ENCODE data around the gene NPLOC4.
"Not testable (repeated sequence)": the region's sequence is repeated elsewhere in the genome, so short reads cannot be mapped to it uniquely, and the experiment has no call there.

Gene NPLOC4

GRCh38 chr17:81636505-81637288 is at the start of gene NPLOC4, which contains the start of gene TSPAN10:
Gene NPLOC4, minus strand, starts transcription at chr17:81637112. Its CDS starts 182 bp downstream, at chr17:81636930.
Gene TSPAN10, plus strand, starts transcription at chr17:81637196. Its CDS starts 5,217 bp downstream, at chr17:81642413.
- DNase-seq: peak; percentile 78

DNA sequence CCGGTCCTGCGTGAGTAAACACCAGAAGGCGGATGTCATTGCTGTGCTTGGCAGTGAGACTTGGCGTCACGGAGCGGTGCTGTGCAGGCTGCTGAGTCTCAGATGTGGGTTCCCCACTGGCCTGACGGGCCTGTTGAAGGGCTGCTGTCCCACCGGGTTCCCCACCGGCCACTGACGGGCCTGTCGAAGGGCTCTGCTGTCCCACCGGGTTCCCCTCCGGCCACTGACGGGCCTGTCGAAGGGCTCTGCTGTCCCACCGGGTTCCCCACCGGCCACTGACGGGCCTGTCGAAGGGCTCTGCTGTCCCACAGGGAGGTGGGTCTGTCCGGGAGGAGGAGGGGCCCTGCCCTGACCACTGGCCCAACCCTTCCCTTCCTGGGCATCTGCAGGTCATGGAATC is 49.7 kb upstream of the NPLOC4 start:
- no peak for DNase-seq

- DNase-seq: no peak
Observed at GRCh38 chr17:81685108-81685507, 48.2 kb upstream of the NPLOC4 start.

DNA sequence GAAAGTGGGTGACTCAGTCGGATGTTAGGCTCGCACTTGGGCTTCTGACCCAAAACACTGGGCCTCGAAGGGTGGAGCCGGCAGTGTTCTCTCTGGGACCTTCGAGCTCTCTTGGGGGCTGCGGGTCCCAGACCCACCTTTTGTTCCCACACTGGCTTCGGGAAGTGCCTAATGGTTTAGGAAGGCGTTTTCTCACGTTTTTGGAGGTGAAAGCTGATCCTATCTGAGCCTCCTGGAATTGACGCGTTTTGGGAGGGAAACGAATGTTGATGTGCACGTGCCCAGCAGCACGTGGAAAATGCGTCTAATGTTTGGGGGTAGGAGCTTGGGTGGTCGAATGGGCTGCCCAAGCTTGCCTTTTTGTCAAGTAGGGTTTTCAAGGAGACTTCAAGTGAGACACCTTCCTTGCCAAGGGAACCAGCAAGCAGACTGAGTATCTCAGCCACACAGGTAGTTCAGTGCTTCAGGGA is 47.6 kb upstream of the NPLOC4 start:
- no peak for DNase-seq

DNA sequence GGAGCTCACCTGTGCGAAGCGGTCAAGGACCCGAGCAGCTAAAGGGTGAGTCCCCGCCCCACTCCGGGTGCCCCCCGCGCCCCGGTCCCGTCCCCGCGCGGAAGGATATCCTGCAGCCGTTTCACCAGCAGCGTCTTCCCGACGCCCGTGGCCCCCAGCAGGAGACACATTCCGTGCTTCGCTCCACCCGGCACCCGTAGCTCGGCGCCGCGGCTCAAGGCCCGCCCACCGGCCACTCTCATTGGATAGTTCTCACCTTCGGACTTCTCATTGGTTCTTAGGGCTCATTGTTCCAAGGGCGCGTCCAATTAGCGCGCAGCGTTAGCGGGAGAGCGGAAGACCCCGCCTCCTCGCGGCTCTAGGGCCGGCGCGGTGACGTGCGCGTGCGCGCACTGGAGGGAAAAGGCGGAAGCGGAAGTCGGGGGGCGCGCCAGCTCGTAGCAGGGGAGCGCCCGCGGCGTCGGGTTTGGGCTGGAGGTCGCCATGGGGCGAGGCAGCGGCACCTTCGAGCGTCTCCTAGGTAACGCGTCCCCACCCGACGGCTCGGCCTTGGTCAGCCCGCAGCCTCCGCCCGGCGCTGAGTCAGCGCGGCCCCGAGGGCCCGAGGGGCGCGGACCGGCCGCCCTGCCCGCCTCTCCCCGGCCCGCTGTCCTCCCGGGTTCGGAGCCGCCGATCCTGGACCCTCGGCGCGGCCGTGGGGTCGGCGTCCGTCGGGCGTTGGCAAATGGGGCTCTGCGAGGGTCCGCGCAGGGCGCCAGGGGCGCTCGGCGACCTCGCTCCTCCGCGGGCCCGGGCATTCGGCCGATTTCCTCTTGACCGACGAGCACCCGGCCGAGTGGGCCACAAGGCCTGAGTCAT is 46.9 kb upstream of the NPLOC4 start, which contains the start of the genes ARL16 and HGS:
Gene ARL16, minus strand, starts transcription at position 214 of the 858 bp plus-strand sequence. Its CDS starts 44 bp downstream, at position 170.
Gene HGS, plus strand, starts transcription at position 428 of the 858 bp plus-strand sequence. Its CDS starts 56 bp downstream, at position 484.
- peak; percentile 97 for DNase-seq

DNA sequence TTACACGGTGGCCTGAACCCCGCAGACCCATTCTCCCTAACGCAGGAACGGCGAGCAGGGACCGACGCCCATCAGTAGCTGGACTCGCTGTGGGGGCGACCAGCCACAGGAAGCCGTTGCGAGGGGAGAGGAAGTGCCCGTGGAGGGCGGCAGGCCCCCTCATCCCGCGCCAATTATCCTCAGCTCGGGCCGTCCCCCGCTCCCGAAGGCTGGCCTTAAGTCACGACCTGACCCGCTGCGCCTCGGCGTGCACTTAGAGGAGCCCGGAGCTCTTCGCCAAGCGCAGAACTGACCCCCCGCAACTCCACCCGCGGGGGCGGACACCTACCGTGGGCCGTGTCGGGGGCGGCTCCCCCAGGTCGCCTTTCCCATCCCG is 46.3 kb upstream of the NPLOC4 start:
- DNase-seq: no peak

DNA sequence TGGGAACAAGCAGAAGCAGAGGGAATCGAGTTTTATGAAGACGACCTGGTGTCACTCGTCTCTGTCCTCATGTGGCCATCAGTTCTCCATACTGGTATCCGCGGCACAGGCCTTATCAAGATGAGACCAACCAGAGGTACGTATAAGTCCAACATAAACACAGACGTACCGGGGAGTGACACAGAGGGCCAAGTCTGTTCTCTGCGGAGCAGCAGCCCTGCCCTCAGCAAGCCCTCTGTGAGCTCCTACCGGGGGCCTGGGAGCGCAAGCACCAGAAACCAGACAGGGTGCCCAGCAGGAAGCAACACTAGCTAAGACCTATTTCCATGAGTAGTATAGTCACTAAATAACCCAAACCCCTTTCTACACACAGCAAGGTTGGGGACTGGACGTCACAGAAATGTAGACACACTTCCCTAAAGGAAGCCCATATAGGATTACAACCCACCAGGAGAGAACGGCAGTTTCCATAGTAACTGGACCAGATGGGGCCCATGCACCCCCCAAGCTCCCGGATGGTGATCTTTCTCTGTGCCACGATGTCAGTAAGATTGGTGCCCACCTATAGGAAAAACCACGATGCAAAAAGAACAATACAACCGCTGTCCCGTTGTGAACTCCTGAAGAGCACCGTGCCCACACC is 45.8 kb upstream of the NPLOC4 start:
- DNase-seq: no peak

- DNase-seq: no peak
Observed at GRCh38 chr17:81681672-81682071, 44.8 kb upstream of the NPLOC4 start.

GRCh38 chr17:81680150-81680549 is 43.2 kb upstream of the NPLOC4 start:
- DNase-seq: no peak

- no peak for DNase-seq
Observed at GRCh38 chr17:81676906-81677305, 40.0 kb upstream of the NPLOC4 start.

DNA sequence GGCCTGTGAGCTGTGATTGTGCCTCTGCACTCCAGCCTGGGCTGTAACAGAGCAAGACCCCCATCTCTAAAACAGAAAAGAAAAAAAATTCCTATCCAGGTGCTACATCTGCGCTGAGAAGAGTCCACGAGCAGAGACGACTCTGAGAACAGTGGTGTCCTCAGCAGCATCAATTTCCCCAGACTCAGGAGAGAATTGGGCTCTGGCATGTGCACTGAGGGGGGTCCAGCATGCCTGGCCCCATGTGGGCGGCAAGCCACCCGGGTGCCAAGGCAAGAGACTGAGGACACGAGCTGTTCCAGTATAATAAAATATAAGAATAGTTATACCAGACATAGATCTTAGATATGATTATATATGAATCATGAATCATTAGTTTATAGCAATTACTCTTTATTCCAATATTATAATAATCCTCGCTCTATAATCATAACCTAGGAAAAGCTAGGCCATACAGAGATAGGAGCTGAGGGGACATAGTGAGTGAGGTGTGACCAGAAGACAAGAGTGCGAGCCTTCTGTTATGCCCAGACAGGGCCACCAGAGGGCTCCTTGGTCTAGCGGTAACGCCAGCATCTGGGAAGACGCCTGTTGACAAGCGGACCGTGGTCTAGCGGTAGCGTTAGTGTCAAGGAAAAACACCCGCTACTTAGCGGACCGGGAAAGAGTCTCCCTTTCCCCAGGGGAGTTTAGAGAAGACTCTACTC is 38.8 kb upstream of the NPLOC4 start:
- not testable (repeated sequence) for DNase-seq

GRCh38 chr17:81673561-81674258 is 36.8 kb upstream of the NPLOC4 start:
- DNase-seq: no peak

GRCh38 chr17:81672954-81673353 is 36.0 kb upstream of the NPLOC4 start:
- DNase-seq: no peak

DNA sequence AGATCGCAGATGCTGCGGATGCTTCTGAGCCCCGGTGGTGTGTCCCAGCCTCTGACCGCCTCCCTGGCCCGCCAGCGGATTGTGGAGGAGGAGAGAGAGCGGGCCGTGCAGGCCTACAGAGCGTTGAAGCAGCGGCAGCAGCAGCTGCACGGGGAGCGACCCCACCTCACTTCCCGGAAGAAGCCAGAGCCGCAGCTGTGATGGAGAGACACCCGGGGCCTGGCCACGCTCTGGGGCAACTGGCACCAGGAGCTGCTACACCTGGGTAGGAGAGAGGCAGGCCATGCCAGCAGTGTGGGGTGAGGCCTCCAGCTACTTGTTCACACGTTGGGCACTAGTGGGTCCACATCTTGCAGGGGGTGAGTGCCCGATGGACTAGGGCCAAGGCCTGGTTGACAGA is 35.6 kb upstream of the NPLOC4 start:
- no peak for DNase-seq

- DNase-seq: no peak
Observed at GRCh38 chr17:81667754-81668153, 30.8 kb upstream of the NPLOC4 start.

GRCh38 chr17:81666342-81667191 is 29.7 kb upstream of the NPLOC4 start, which contains the start of the genes CCDC137 and OXLD1:
Gene CCDC137, plus strand, starts transcription at chr17:81666737. Its CDS starts 30 bp downstream, at chr17:81666767.
Gene OXLD1, minus strand, starts transcription at chr17:81666605. Its CDS starts 28 bp downstream, at chr17:81666577.
- peak; percentile 92 for DNase-seq

DNA sequence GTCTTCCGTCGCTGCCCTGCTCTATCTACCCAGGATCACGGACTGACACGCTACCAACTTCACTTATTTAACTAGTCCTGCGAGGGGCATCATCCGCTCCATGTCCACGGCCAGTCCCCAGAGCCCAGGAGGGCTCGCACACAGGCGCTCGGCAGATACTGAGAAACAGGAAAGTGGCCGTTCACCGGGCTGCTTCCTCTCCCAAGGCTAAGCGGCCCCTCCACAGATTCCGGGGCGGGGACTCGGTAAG is 29.1 kb upstream of the NPLOC4 start:
- DNase-seq: no peak

DNA sequence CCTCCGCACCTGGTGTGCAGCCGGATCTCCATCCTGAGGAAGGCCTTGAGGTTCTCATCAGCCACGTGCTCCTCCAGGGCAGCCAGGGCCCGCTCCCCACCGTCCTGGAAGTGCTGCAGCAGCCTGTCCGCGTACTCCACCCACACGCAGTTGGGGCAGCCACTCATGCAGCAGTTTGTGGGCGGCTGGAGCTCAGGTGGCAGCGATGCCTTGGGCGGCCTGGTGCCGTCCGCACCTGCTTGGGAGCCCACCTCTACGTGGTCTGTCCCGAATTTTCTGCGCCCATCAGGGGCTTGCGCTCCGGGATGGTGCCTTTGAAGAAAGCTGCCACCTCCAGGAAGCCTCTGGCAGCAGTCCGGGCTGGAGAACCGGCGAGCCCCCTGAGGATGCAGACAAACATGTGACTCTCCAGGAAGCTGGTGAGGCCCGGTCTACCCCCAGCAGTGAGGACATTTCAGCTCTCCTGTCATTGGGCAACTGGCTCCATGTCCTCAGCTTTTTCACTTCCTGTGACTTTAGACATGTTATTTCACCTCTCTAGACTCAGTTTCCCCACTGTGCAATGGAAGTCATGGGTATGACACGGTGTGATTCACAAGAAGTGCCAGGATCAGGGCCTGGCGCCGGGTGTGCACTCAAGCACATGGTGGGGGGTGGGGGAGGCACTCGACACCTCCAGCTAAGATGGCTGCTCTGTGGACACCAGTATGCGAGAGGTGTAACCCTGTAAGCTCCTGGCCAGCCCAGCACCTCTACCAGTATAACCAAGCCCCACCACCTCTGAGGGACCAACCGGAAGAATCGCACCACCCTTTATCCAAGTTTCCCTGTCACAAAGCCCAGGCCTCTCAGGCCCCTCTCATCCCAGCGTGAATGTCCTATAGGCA is 28.5 kb upstream of the NPLOC4 start:
- DNase-seq: peak; percentile 16

GRCh38 chr17:81664051-81664470 is 27.1 kb upstream of the NPLOC4 start:
- DNase-seq: no peak

GRCh38 chr17:81662002-81662401 is 25.1 kb upstream of the NPLOC4 start:
- DNase-seq: no peak

All from activated gamma-delta T cell treated with Interleukin-2 at 50 U/mL for 16 hours (primary cell).